PC-3 (cell line): ENCODE measurements around the gene DPH2. TPM values are rescaled to one million over a fixed set of nuclear protein-coding genes. Genes with fewer than 3 reads are reported as not detected.
A peak's percentile ranks its signal among the peaks of the same experiment; 100 is the strongest.

ENCODE experiments used
- ATAC-seq: fragments of 200-7000 bp; cut with Tn5 transposase; 2 replicates; pipeline ENCODE4 v1.9.1; 2020; ENCODE audit warnings: mild to moderate bottlenecking, moderate library complexity
- BruUV-seq: library from RNA; stranded (reverse); fragments of 400-500 nt; replicated peaks from 2 replicates; lab custom pipeline; 2021; lab: Mats Ljungman, UMichigan
- CTCF ChIA-PET: fragments of 300-600 bp; sonication (Branson Sonifier 250); formaldehyde crosslinking; loops from one replicate; lab custom pipeline; 2022; ENCODE audit warnings: antibody characterized with exemption; lab: Charles Lee
- POLR2A ChIA-PET: fragments of 300-600 bp; sonication (Branson Sonifier 250); formaldehyde crosslinking; loops from one replicate; lab custom pipeline; 2022; ENCODE audit warnings: antibody characterized with exemption; ENCODE audit not compliant: unreplicated experiment; lab: Charles Lee
- DNase-seq: peaks from one replicate; pipeline ENCODE4 v3.0.0-alpha.2; 2015
- H2AFZ ChIP-seq: fragments of 300-600 bp; sonication (generic); 2 replicates; pipeline ENCODE4 v1.6.0; 2016; ENCODE audit warnings: antibody characterized with exemption, low read length
- H3F3A ChIP-seq: fragments of 300-600 bp; sonication (generic); one replicate; pipeline ENCODE4 v1.6.0; 2017; ENCODE audit warnings: antibody characterized with exemption, low read length, control low read depth, mild to moderate bottlenecking; ENCODE audit not compliant: unreplicated experiment
- H3K27ac ChIP-seq: fragments of 300-600 bp; sonication (generic); 2 replicates; pipeline ENCODE4 v1.5.1; 2016; ENCODE audit warnings: mild to moderate bottlenecking, low read length
- H3K27me3 ChIP-seq: fragments of 300-600 bp; sonication (generic); 2 replicates; pipeline ENCODE4 v1.6.1; 2016; ENCODE audit warnings: low read length, mixed read lengths
- H3K36me3 ChIP-seq: fragments of 300-600 bp; sonication (generic); 2 replicates; pipeline ENCODE4 v1.6.1; 2016; ENCODE audit warnings: low read depth, mixed run types, low read length, mixed read lengths
- H3K4me1 ChIP-seq: fragments of 300-600 bp; sonication (generic); 2 replicates; pipeline ENCODE4 v1.5.1; 2016; ENCODE audit warnings: low read length; ENCODE audit not compliant: insufficient read depth
- H3K4me2 ChIP-seq: fragments of 300-600 bp; sonication (generic); 2 replicates; pipeline ENCODE4 v1.6.0; 2016; ENCODE audit warnings: low read length
- H3K4me3 ChIP-seq: fragments of 300-600 bp; sonication (generic); 2 replicates; pipeline ENCODE4 v1.5.1; 2016; ENCODE audit warnings: mild to moderate bottlenecking, low read length, mixed read lengths
- H3K79me2 ChIP-seq: fragments of 300-600 bp; sonication (generic); 2 replicates; pipeline ENCODE4 v1.6.1; 2017; ENCODE audit warnings: low read length, mixed read lengths
- H3K9ac ChIP-seq: fragments of 300-600 bp; sonication (generic); 2 replicates; pipeline ENCODE4 v1.6.0; 2016; ENCODE audit warnings: mild to moderate bottlenecking, low read length
- H3K9me2 ChIP-seq: fragments of 300-600 bp; sonication (generic); replicated peaks from 2 replicates; pipeline ENCODE4 v1.6.1; 2016; ENCODE audit warnings: mixed run types, low read length, mixed read lengths
- H3K9me3 ChIP-seq: fragments of 300-600 bp; sonication (generic); 2 replicates; pipeline ENCODE4 v1.6.1; 2016; ENCODE audit warnings: low read length, mixed read lengths
- H4K20me1 ChIP-seq: fragments of 300-600 bp; sonication (generic); 2 replicates; pipeline ENCODE4 v1.6.1; 2016; ENCODE audit warnings: low read length, mixed read lengths
- EZH2 ChIP-seq: fragments of 300-600 bp; sonication (generic); IDR thresholded peaks from one replicate; pipeline ENCODE4 v1.6.1; 2017; ENCODE audit warnings: antibody characterized with exemption, mild to moderate bottlenecking, low read length; ENCODE audit not compliant: unreplicated experiment
- EZH2phosphoT487 ChIP-seq: fragments of 300-600 bp; sonication (generic); IDR thresholded peaks from 2 replicates; pipeline ENCODE4 v1.6.1; 2018; ENCODE audit warnings: mild to moderate bottlenecking, antibody characterized with exemption, low read length, borderline replicate concordance
- intact Hi-C: fragments of 100-400 bp; cut with micrococcal nuclease; formaldehyde crosslinking; loops from 2 replicates; pipeline ENCODE4 v1.9.0; 2023
- total RNA-seq: library from RNA; depleted of rRNA; stranded (reverse); fragments of >200 nt; gene quantifications from 2 replicates; pipeline ENCODE4 v1.2.3, GENCODE V29; 2014
- TF ChIP-seq, protein P1 (sequence below): fragments of 300-600 bp; sonication (generic); conservative IDR thresholded peaks from 2 replicates; pipeline ENCODE4 v1.5.1; 2017; ENCODE audit warnings: antibody characterized with exemption, low read depth, mild to moderate bottlenecking, low read length

DPH2 gene
- total RNA-seq, 1 experiment from 2014 or later, result 46.3 TPM

DNA sequence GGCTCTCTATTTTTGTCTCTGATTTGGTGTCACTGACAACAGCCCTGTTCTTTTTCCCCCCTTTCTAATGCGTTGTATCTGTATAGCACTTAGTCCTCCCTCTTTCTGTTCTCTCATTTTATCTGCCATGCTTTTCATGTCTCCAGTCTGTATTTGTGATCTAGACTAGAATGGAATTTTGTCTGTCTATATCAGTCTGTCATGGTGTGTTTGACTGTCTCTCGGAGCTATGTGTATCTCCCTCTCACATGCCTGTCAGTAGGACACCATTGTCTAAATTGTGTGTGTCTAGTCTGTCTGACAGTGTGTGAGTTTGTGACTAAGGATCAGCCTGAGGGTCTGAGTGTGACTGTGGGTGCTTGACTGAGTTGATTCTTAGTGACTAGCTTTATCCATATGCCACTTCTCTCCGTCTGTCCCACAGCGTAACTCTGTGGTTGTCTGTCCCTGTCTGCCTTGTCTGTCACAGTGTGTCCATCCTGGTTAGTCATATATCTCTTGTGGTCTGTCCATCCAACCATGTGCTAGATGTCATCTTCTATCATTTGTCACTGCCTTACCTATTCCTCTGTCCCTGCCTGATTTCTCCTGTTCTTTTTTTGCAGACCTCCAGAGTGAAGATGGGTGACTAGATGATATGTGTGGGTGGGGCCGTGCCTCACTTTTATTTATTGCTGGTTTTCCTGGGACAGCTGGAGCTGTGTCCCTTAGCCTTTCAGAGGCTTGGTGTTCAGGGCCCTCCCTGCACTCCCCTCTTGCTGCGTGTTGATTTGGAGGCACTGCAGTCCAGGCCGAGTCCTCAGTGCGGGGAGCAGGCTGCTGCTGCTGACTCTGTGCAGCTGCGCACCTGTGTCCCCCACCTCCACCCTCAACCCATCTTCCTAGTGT is 7.8 kb downstream of the DPH2 start:
- intact Hi-C loops, result no loop called here
- Histone ChIP-seq H3F3A (no peaks in the 10 kb centered on the region), H4K20me1 (peaks cover 23% of the 10 kb centered on the region; the same call in 1 of the 2 replicates), H3K9ac (no peak overlapping the region), H2AFZ (no peak overlapping the region), H3K27ac (no peak overlapping the region), H3K9me3 (no peaks in the 10 kb centered on the region), H3K4me1 (peaks cover 59% of the 10 kb centered on the region), H3K79me2 (peaks cover 75% of the 10 kb centered on the region), H3K36me3 (peaks cover 32% of the 10 kb centered on the region), H3K9me2 (no peaks in the 10 kb centered on the region), H3K4me2 (peak overlapping the region; percentile 99), H3K4me3 (peak overlapping the region; percentile 94), H3K27me3 (no peaks in the 10 kb centered on the region)
- DNase-seq (no peak), ATAC-seq (no peak)
- BruUV-seq, result no TSS peak
- no peak for TF ChIP-seq EZH2phosphoT487
- TF ChIP-seq, protein P1, sequence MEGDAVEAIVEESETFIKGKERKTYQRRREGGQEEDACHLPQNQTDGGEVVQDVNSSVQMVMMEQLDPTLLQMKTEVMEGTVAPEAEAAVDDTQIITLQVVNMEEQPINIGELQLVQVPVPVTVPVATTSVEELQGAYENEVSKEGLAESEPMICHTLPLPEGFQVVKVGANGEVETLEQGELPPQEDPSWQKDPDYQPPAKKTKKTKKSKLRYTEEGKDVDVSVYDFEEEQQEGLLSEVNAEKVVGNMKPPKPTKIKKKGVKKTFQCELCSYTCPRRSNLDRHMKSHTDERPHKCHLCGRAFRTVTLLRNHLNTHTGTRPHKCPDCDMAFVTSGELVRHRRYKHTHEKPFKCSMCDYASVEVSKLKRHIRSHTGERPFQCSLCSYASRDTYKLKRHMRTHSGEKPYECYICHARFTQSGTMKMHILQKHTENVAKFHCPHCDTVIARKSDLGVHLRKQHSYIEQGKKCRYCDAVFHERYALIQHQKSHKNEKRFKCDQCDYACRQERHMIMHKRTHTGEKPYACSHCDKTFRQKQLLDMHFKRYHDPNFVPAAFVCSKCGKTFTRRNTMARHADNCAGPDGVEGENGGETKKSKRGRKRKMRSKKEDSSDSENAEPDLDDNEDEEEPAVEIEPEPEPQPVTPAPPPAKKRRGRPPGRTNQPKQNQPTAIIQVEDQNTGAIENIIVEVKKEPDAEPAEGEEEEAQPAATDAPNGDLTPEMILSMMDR, result no peak
- no peak for TF ChIP-seq EZH2
- POLR2A ChIA-PET, result no interaction called here
- CTCF ChIA-PET, result interaction anchor here (0.5 to 1.0 kb wide), 2 partner anchors 56 to 214 kb away, joined by 3 read pairs; no protein-coding TSS in a partner anchor

DNA sequence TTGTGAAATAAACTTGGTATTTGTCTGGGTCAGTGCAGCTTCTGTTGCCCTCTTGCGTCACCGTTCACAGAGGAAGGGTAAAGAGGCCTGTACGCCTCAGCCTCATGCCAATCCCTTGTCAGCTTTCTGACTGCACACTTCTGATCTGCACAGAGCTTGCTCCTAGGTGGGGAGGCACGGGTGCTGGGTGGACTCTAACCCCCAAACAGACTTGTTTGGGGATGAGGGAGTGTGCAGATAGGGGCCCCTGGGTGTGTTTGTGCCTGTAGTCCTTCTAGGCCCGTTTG is 8.4 kb downstream of the DPH2 start:
- no peaks in the 10 kb centered on the region for H3K27me3 ChIP-seq
- peak overlapping the region; percentile 99 for H3K4me2 ChIP-seq
- H3K9ac ChIP-seq, result peak overlapping the region; percentile 77; the same call in 1 of the 2 replicates
- BruUV-seq, result no TSS peak
- POLR2A ChIA-PET, result no interaction called here
- no peak overlapping the region for H3K27ac ChIP-seq
- ATAC-seq (no peak), DNase-seq (no peak)
- no peaks in the 10 kb centered on the region for H3K9me2 ChIP-seq
- H3K4me1 ChIP-seq, result peaks cover 59% of the 10 kb centered on the region
- no peaks in the 10 kb centered on the region for H3F3A ChIP-seq
- peaks cover 81% of the 10 kb centered on the region for H3K79me2 ChIP-seq
- intact Hi-C loops, result no loop called here
- TF ChIP-seq, protein P1, result no peak
- TF ChIP-seq EZH2 (no peak), EZH2phosphoT487 (no peak)
- CTCF ChIA-PET, result interaction anchor here (0.5 kb wide), 1 partner anchor 55 kb away, joined by 3 read pairs; no protein-coding TSS in a partner anchor
- peak overlapping the region; percentile 86 for H3K4me3 ChIP-seq
- H3K36me3 ChIP-seq, result peaks cover 30% of the 10 kb centered on the region
- no peaks in the 10 kb centered on the region for H3K9me3 ChIP-seq
- peaks cover 23% of the 10 kb centered on the region; the same call in 1 of the 2 replicates for H4K20me1 ChIP-seq
- H2AFZ ChIP-seq, result no peak overlapping the region
